GM23338 (cell line): ENCODE results near the gene CHST6. TPM values are rescaled to one million over a fixed set of nuclear protein-coding genes. Genes with fewer than 3 reads are reported as not detected.

Experiments
- ATAC-seq: fragments of 200-7000 bp; cut with Tn5 transposase; 3 replicates; pipeline ENCODE4 v1.9.1; 2020
- DNase-seq: peaks from one replicate; pipeline ENCODE4 v3.0.0-alpha.2; 2015; ENCODE audit warnings: low spot score
- H2AFZ ChIP-seq: fragments of 200-600 bp; sonication (generic); 2 replicates; pipeline ENCODE4 v1.8.0; 2016; ENCODE audit warnings: antibody characterized with exemption, mild to moderate bottlenecking, moderate library complexity
- H3F3A ChIP-seq: fragments of 200-600 bp; sonication (generic); replicated peaks from 2 replicates; pipeline ENCODE4 v1.8.0; 2017; ENCODE audit warnings: antibody characterized with exemption, mixed run types, low read depth
- H3K27ac ChIP-seq: fragments of 200-600 bp; sonication (generic); 2 replicates; pipeline ENCODE4 v1.6.1; 2016; ENCODE audit warnings: low read depth
- H3K27me3 ChIP-seq: fragments of 200-600 bp; sonication (generic); 2 replicates; pipeline ENCODE4 v1.8.0; 2016; ENCODE audit warnings: mild to moderate bottlenecking, mixed run types, moderate library complexity; ENCODE audit not compliant: insufficient read depth
- H3K36me3 ChIP-seq: fragments of 200-600 bp; sonication (generic); 2 replicates; pipeline ENCODE4 v1.8.0; 2016; ENCODE audit warnings: mild to moderate bottlenecking; ENCODE audit not compliant: insufficient read depth
- H3K4me1 ChIP-seq: fragments of 200-600 bp; sonication (generic); 2 replicates; pipeline ENCODE4 v1.8.0; 2016; ENCODE audit warnings: mild to moderate bottlenecking, moderate library complexity; ENCODE audit not compliant: insufficient read depth
- H3K4me2 ChIP-seq: fragments of 200-600 bp; sonication (generic); 2 replicates; pipeline ENCODE4 v1.7.1; 2017; ENCODE audit warnings: mixed run types
- H3K4me3 ChIP-seq: fragments of 200-600 bp; sonication (generic); 2 replicates; pipeline ENCODE4 v1.6.1; 2016; ENCODE audit warnings: mixed run types
- H3K79me2 ChIP-seq: fragments of 200-600 bp; sonication (generic); replicated peaks from 2 replicates; pipeline ENCODE4 v1.8.0; 2017; ENCODE audit warnings: mild to moderate bottlenecking; ENCODE audit not compliant: insufficient read depth
- H3K9me2 ChIP-seq: fragments of 200-600 bp; sonication (generic); 2 replicates; pipeline ENCODE4 v1.8.0; 2017; ENCODE audit not compliant: insufficient read depth
- H4K20me1 ChIP-seq: fragments of 200-600 bp; sonication (generic); replicated peaks from 2 replicates; pipeline ENCODE4 v1.8.0; 2017; ENCODE audit warnings: mild to moderate bottlenecking; ENCODE audit not compliant: insufficient read depth
- H3K27ac Mint-ChIP-seq: 2 replicates; pipeline ENCODE4 v1.8.0; 2020; ENCODE audit warnings: inconsistent platforms, mild to moderate bottlenecking, moderate library complexity, mixed read lengths
- H3K27me3 Mint-ChIP-seq: 3 replicates; pipeline ENCODE4 v1.8.0; 2022; ENCODE audit warnings: low read depth, mild to moderate bottlenecking, moderate library complexity, mixed read lengths, inconsistent platforms; ENCODE audit not compliant: insufficient read depth, poor library complexity
- H3K36me3 Mint-ChIP-seq: 3 replicates; pipeline ENCODE4 v1.8.0; 2021; ENCODE audit warnings: low read depth, mild to moderate bottlenecking, inconsistent platforms, moderate library complexity, mixed read lengths
- H3K4me1 Mint-ChIP-seq: 3 replicates; pipeline ENCODE4 v1.8.0; 2020; ENCODE audit warnings: mild to moderate bottlenecking, inconsistent platforms, mixed read lengths
- H3K4me3 Mint-ChIP-seq: 3 replicates; pipeline ENCODE4 v1.8.0; 2021; ENCODE audit warnings: moderate library complexity, mild to moderate bottlenecking, inconsistent platforms, mixed read lengths
- H3K9me3 Mint-ChIP-seq: 3 replicates; pipeline ENCODE4 v1.8.0; 2020; ENCODE audit warnings: moderate library complexity, mild to moderate bottlenecking, inconsistent platforms, mixed read lengths
- CREB1 ChIP-seq: fragments of 250-450 bp; sonication (Bioruptor Pico); IDR thresholded peaks from 2 replicates; pipeline ENCODE4 v1.5.0; 2020; ENCODE audit warnings: low read depth, mild to moderate bottlenecking, moderate library complexity
- EZH2 ChIP-seq: fragments of 200-600 bp; sonication (generic); IDR thresholded peaks from one replicate; pipeline ENCODE4 v1.8.0; 2017; ENCODE audit warnings: antibody characterized with exemption, mild to moderate bottlenecking, low read depth; ENCODE audit not compliant: unreplicated experiment
- EZH2phosphoT487 ChIP-seq: fragments of 200-600 bp; sonication (generic); IDR thresholded peaks from one replicate; pipeline ENCODE4 v1.8.1; 2018; ENCODE audit warnings: antibody characterized with exemption; ENCODE audit not compliant: unreplicated experiment
- JUNB ChIP-seq: IDR thresholded peaks from one replicate; pipeline ENCODE4 v1.6.1; 2016; ENCODE audit warnings: antibody characterized with exemption; ENCODE audit not compliant: unreplicated experiment
- NANOG ChIP-seq: IDR thresholded peaks from 2 replicates; pipeline ENCODE4 v1.6.1; 2016; ENCODE audit warnings: antibody characterized with exemption, borderline replicate concordance
- POLR2AphosphoS5 ChIP-seq: IDR thresholded peaks from 2 replicates; pipeline ENCODE4 v1.6.1; 2016; ENCODE audit warnings: antibody characterized with exemption, low read depth
- STAT1 ChIP-seq: IDR thresholded peaks from one replicate; pipeline ENCODE4 v1.6.1; 2016; ENCODE audit warnings: antibody characterized with exemption; ENCODE audit not compliant: unreplicated experiment
- ZNF114 ChIP-seq: fragments of 250-450 bp; sonication (Bioruptor Pico); IDR thresholded peaks from 2 replicates; pipeline ENCODE4 v1.5.0; 2020; ENCODE audit warnings: mild to moderate bottlenecking, moderate library complexity
- ZNF331 ChIP-seq: fragments of 250-450 bp; sonication (Bioruptor Pico); IDR thresholded peaks from 2 replicates; pipeline ENCODE4 v1.5.0; 2020; ENCODE audit warnings: low read depth, mild to moderate bottlenecking, moderate library complexity
- polyA plus RNA-seq: library from polyadenylated mRNA; unstranded; fragments of >200 nt; fragmentation: Nextera tagmentation; extraction: Ambion mirVana; gene quantifications from 2 replicates; pipeline ENCODE4 v1.2.1, GENCODE V29; 2016
- total RNA-seq: library from RNA; depleted of rRNA; stranded (reverse); fragments of >200 nt; shearing (Covaris generic); gene quantifications from 2 replicates; pipeline ENCODE4 v1.2.3, GENCODE V29; 2014
- TF ChIP-seq, protein P1 (sequence below): fragments of 250-450 bp; sonication (Bioruptor Pico); IDR thresholded peaks from 2 replicates; pipeline ENCODE4 v1.5.0; 2020; ENCODE audit warnings: mild to moderate bottlenecking, moderate library complexity
- TF ChIP-seq, protein P2 (sequence below), 2 experiments: fragments of 200-600 bp in 1 of 2; sonication (generic) in 1 of 2; conservative IDR thresholded peaks; 2 replicates each; pipeline versions ENCODE4 v1.5.1 to v1.6.1; 2016 to 2017; ENCODE audit warnings: antibody characterized with exemption in 2 of 2, low read depth in 2 of 2, mild to moderate bottlenecking in 2 of 2, moderate library complexity in 1 of 2
- TF ChIP-seq, protein P3 (sequence below): IDR thresholded peaks from 2 replicates; pipeline ENCODE4 v1.6.1; 2016; ENCODE audit warnings: antibody characterized with exemption
- TF ChIP-seq, protein P4 (sequence below): IDR thresholded peaks from one replicate; pipeline ENCODE4 v1.6.1; 2018; ENCODE audit warnings: antibody characterized with exemption; ENCODE audit not compliant: unreplicated experiment

Gene CHST6
- total and polyA plus RNA-seq, 2 experiments from 2014 or later, result 2.7 to 22.2 TPM

DNA sequence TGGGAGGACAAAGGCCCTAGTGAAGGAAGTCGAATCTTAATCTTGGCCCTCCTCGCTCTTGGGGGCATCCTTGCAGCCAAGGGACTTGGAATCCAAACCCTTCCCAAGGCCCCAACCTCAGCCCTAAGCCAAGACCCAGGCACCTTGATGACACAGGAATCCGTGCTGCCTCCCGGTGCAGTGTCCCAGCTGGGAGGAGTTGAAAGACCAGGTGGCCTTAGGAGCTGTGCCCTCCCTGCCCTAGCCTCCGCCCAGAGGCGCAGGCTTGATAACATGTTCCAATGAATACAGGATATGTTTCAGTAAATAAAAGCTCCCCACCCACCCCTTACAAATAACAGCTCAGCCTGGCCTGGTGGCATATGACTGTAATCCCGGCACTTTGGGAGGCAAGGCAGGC is 40.7 kb upstream of the CHST6 start, which contains the start of gene CHST5:
TSS of gene CHST5 (minus strand) at position 208 of the 400 bp plus-strand sequence. CDS start 5,724 bp downstream, outside the sequence.
- H2AFZ ChIP-seq, result peak within 1 kb of the TSS; percentile 93
- H3K36me3 ChIP-seq, result no peaks in the 10 kb centered on the region
- no peak within 1 kb of the TSS for H3K27ac ChIP-seq
- H3K79me2 ChIP-seq, result no peaks in the 10 kb centered on the region
- 0 out of 2 replicates have a peak, but pooled peaks cover 5% of the 10 kb centered on the region for H3K4me1 ChIP-seq
- ATAC-seq, result peak; percentile 41
- peaks cover 7% of the 10 kb centered on the region for H3K27me3 Mint-ChIP-seq
- no peak within 1 kb of the TSS for H3K4me2 ChIP-seq
- no peaks in the 10 kb centered on the region for H3F3A ChIP-seq
- H3K9me2 ChIP-seq, result no peaks in the 10 kb centered on the region
- H3K36me3 Mint-ChIP-seq, result no peaks in the 10 kb centered on the region
- no peaks in the 10 kb centered on the region for H4K20me1 ChIP-seq
- no peak within 1 kb of the TSS for H3K4me3 Mint-ChIP-seq
- H3K27me3 ChIP-seq, result no peaks in the 10 kb centered on the region
- peak within 1 kb of the TSS; percentile 31; the same call in 1 of the 2 replicates for H3K27ac Mint-ChIP-seq
- peaks cover 9% of the 10 kb centered on the region; the same call in 1 of the 3 replicates for H3K4me1 Mint-ChIP-seq
- TF ChIP-seq POLR2AphosphoS5 (no peak), STAT1 (no peak), NANOG (no peak), CREB1 (CRISPR knock-in tag) (no peak), ZNF114 (CRISPR knock-in tag) (no peak), ZNF331 (CRISPR knock-in tag) (no peak), JUNB (no peak), EZH2phosphoT487 (no peak), EZH2 (no peak)
- TF ChIP-seq, protein P1, sequence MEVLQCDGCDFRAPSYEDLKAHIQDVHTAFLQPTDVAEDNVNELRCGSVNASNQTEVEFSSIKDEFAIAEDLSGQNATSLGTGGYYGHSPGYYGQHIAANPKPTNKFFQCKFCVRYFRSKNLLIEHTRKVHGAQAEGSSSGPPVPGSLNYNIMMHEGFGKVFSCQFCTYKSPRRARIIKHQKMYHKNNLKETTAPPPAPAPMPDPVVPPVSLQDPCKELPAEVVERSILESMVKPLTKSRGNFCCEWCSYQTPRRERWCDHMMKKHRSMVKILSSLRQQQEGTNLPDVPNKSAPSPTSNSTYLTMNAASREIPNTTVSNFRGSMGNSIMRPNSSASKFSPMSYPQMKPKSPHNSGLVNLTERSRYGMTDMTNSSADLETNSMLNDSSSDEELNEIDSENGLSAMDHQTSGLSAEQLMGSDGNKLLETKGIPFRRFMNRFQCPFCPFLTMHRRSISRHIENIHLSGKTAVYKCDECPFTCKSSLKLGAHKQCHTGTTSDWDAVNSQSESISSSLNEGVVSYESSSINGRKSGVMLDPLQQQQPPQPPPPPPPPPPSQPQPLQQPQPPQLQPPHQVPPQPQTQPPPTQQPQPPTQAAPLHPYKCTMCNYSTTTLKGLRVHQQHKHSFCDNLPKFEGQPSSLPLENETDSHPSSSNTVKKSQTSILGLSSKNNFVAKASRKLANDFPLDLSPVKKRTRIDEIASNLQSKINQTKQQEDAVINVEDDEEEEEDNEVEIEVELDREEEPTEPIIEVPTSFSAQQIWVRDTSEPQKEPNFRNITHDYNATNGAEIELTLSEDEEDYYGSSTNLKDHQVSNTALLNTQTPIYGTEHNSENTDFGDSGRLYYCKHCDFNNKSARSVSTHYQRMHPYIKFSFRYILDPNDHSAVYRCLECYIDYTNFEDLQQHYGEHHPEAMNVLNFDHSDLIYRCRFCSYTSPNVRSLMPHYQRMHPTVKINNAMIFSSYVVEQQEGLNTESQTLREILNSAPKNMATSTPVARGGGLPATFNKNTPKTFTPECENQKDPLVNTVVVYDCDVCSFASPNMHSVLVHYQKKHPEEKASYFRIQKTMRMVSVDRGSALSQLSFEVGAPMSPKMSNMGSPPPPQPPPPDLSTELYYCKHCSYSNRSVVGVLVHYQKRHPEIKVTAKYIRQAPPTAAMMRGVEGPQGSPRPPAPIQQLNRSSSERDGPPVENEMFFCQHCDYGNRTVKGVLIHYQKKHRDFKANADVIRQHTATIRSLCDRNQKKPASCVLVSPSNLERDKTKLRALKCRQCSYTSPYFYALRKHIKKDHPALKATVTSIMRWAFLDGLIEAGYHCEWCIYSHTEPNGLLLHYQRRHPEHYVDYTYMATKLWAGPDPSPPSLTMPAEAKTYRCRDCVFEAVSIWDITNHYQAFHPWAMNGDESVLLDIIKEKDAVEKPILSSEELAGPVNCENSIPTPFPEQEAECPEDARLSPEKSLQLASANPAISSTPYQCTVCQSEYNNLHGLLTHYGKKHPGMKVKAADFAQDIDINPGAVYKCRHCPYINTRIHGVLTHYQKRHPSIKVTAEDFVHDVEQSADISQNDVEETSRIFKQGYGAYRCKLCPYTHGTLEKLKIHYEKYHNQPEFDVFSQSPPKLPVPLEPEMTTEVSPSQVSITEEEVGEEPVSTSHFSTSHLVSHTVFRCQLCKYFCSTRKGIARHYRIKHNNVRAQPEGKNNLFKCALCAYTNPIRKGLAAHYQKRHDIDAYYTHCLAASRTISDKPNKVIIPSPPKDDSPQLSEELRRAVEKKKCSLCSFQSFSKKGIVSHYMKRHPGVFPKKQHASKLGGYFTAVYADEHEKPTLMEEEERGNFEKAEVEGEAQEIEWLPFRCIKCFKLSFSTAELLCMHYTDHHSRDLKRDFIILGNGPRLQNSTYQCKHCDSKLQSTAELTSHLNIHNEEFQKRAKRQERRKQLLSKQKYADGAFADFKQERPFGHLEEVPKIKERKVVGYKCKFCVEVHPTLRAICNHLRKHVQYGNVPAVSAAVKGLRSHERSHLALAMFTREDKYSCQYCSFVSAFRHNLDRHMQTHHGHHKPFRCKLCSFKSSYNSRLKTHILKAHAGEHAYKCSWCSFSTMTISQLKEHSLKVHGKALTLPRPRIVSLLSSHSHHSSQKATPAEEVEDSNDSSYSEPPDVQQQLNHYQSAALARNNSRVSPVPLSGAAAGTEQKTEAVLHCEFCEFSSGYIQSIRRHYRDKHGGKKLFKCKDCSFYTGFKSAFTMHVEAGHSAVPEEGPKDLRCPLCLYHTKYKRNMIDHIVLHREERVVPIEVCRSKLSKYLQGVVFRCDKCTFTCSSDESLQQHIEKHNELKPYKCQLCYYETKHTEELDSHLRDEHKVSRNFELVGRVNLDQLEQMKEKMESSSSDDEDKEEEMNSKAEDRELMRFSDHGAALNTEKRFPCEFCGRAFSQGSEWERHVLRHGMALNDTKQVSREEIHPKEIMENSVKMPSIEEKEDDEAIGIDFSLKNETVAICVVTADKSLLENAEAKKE (CRISPR knock-in tag), result no peak
- TF ChIP-seq, protein P2, sequence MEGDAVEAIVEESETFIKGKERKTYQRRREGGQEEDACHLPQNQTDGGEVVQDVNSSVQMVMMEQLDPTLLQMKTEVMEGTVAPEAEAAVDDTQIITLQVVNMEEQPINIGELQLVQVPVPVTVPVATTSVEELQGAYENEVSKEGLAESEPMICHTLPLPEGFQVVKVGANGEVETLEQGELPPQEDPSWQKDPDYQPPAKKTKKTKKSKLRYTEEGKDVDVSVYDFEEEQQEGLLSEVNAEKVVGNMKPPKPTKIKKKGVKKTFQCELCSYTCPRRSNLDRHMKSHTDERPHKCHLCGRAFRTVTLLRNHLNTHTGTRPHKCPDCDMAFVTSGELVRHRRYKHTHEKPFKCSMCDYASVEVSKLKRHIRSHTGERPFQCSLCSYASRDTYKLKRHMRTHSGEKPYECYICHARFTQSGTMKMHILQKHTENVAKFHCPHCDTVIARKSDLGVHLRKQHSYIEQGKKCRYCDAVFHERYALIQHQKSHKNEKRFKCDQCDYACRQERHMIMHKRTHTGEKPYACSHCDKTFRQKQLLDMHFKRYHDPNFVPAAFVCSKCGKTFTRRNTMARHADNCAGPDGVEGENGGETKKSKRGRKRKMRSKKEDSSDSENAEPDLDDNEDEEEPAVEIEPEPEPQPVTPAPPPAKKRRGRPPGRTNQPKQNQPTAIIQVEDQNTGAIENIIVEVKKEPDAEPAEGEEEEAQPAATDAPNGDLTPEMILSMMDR (conservative IDR thresholded peaks at IDR 0.05; ENCODE audit: low read depth in 2 of 2), result no peak
- TF ChIP-seq, protein P3, sequence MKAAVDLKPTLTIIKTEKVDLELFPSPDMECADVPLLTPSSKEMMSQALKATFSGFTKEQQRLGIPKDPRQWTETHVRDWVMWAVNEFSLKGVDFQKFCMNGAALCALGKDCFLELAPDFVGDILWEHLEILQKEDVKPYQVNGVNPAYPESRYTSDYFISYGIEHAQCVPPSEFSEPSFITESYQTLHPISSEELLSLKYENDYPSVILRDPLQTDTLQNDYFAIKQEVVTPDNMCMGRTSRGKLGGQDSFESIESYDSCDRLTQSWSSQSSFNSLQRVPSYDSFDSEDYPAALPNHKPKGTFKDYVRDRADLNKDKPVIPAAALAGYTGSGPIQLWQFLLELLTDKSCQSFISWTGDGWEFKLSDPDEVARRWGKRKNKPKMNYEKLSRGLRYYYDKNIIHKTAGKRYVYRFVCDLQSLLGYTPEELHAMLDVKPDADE, result no peak
- TF ChIP-seq, protein P4, sequence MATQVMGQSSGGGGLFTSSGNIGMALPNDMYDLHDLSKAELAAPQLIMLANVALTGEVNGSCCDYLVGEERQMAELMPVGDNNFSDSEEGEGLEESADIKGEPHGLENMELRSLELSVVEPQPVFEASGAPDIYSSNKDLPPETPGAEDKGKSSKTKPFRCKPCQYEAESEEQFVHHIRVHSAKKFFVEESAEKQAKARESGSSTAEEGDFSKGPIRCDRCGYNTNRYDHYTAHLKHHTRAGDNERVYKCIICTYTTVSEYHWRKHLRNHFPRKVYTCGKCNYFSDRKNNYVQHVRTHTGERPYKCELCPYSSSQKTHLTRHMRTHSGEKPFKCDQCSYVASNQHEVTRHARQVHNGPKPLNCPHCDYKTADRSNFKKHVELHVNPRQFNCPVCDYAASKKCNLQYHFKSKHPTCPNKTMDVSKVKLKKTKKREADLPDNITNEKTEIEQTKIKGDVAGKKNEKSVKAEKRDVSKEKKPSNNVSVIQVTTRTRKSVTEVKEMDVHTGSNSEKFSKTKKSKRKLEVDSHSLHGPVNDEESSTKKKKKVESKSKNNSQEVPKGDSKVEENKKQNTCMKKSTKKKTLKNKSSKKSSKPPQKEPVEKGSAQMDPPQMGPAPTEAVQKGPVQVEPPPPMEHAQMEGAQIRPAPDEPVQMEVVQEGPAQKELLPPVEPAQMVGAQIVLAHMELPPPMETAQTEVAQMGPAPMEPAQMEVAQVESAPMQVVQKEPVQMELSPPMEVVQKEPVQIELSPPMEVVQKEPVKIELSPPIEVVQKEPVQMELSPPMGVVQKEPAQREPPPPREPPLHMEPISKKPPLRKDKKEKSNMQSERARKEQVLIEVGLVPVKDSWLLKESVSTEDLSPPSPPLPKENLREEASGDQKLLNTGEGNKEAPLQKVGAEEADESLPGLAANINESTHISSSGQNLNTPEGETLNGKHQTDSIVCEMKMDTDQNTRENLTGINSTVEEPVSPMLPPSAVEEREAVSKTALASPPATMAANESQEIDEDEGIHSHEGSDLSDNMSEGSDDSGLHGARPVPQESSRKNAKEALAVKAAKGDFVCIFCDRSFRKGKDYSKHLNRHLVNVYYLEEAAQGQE, result no peak
- DNase-seq, result peak; percentile 27
- peak within 1 kb of the TSS; percentile 28; the same call in 1 of the 2 replicates for H3K4me3 ChIP-seq
- no peaks in the 10 kb centered on the region for H3K9me3 Mint-ChIP-seq
